IMR-90 (cell line): ENCODE results near the gene NEK6. TPM values are rescaled to one million over a fixed set of nuclear protein-coding genes. Genes with fewer than 3 reads are reported as not detected.
A peak's percentile ranks its signal among the peaks of the same experiment; 100 is the strongest.

Source experiments
- ATAC-seq: fragments of 200-7000 bp; cut with Tn5 transposase; 2 replicates; pipeline ENCODE4 v1.9.1; 2020; ENCODE audit warnings: low read depth, mild to moderate bottlenecking, moderate library complexity
- BruUV-seq: library from RNA; stranded (reverse); fragments of 400-500 nt; replicated peaks from 2 replicates; lab custom pipeline; 2021; lab: Mats Ljungman, UMichigan
- CTCF ChIA-PET: fragments of 300-600 bp; formaldehyde crosslinking; extraction: SDS; loops from one replicate; lab custom pipeline; 2021; ENCODE audit warnings: antibody characterized with exemption; lab: Yijun Ruan, JAX
- POLR2A ChIA-PET: fragments of 300-600 bp; sonication (Branson Sonifier 250); formaldehyde crosslinking; loops from one replicate; lab custom pipeline; 2022; ENCODE audit warnings: antibody characterized with exemption; ENCODE audit not compliant: unreplicated experiment; lab: Charles Lee
- DNase-seq: peaks from one replicate; pipeline ENCODE4 v3.0.0; 2013
- H2AFZ ChIP-seq: replicated peaks from 2 replicates; pipeline ENCODE3; 2013; ENCODE audit warnings: low read length, mild to moderate bottlenecking; ENCODE audit not compliant: poor library complexity
- H2AK5ac ChIP-seq: 2 replicates; pipeline ENCODE4 v1.6.1; 2013; ENCODE audit warnings: low read depth, low read length, inconsistent platforms
- H2AK9ac ChIP-seq: replicated peaks from 2 replicates; pipeline ENCODE3; 2013; ENCODE audit warnings: mild to moderate bottlenecking, low read depth, low read length, moderate library complexity; ENCODE audit not compliant: poor library complexity
- H2BK120ac ChIP-seq: 2 replicates; pipeline ENCODE4 v1.6.1; 2013; ENCODE audit warnings: low read depth, low read length, inconsistent platforms
- H2BK15ac ChIP-seq: 3 replicates; pipeline ENCODE4 v1.6.1; 2013; ENCODE audit warnings: low read depth, low read length, inconsistent platforms
- H2BK20ac ChIP-seq: 2 replicates; pipeline ENCODE4 v1.6.1; 2013; ENCODE audit warnings: low read depth, mild to moderate bottlenecking, inconsistent platforms, low read length, moderate library complexity
- H2BK5ac ChIP-seq: 2 replicates; pipeline ENCODE4 v1.6.1; 2013; ENCODE audit warnings: mild to moderate bottlenecking, low read depth, low read length, inconsistent platforms; ENCODE audit not compliant: poor library complexity, severe bottlenecking
- H3K14ac ChIP-seq: replicated peaks from 2 replicates; pipeline ENCODE4 v1.6.1; 2013; ENCODE audit warnings: low read depth, low read length, inconsistent platforms
- H3K18ac ChIP-seq: 2 replicates; pipeline ENCODE4 v1.6.1; 2013; ENCODE audit warnings: low read depth, low read length, control low read depth
- H3K23ac ChIP-seq: 2 replicates; pipeline ENCODE4 v1.6.1; 2013; ENCODE audit warnings: low read depth, low read length, inconsistent platforms
- H3K27ac ChIP-seq: 2 replicates; pipeline ENCODE4 v1.5.1; 2013; ENCODE audit warnings: mild to moderate bottlenecking, control low read depth, low read length; ENCODE audit not compliant: insufficient read depth
- H3K27me3 ChIP-seq: 2 replicates; pipeline ENCODE4 v1.6.1; 2013; ENCODE audit warnings: low read length; ENCODE audit not compliant: control insufficient read depth, insufficient read depth
- H3K36me3 ChIP-seq: 2 replicates; pipeline ENCODE4 v1.6.1; 2013; ENCODE audit warnings: low read length, mixed read lengths; ENCODE audit not compliant: control insufficient read depth, insufficient read depth
- H3K4ac ChIP-seq: 2 replicates; pipeline ENCODE4 v1.6.1; 2013; ENCODE audit warnings: low read depth, low read length, inconsistent platforms
- H3K4me1 ChIP-seq: 2 replicates; pipeline ENCODE4 v1.6.1; 2013; ENCODE audit warnings: low read length, mixed read lengths; ENCODE audit not compliant: control insufficient read depth, insufficient read depth
- H3K4me2 ChIP-seq: 2 replicates; pipeline ENCODE4 v1.6.1; 2013; ENCODE audit warnings: low read depth, mild to moderate bottlenecking, control low read depth, low read length, moderate library complexity
- H3K4me3 ChIP-seq: 2 replicates; pipeline ENCODE4 v1.5.1; 2013; ENCODE audit warnings: low read depth, mild to moderate bottlenecking, control low read depth, low read length, moderate library complexity; ENCODE audit not compliant: insufficient read depth
- H3K56ac ChIP-seq: 2 replicates; pipeline ENCODE4 v1.6.1; 2013; ENCODE audit warnings: low read length, inconsistent platforms; ENCODE audit not compliant: insufficient read depth; ENCODE audit errors: extremely low read depth
- H3K79me1 ChIP-seq, 2 experiments: 2 replicates each; pipeline ENCODE4 v1.6.1; 2013; ENCODE audit warnings: low read length in 2 of 2, inconsistent platforms in 1 of 2, low read depth in 1 of 2
- H3K9ac ChIP-seq: 2 replicates; pipeline ENCODE4 v1.6.1; 2013; ENCODE audit warnings: low read depth, low read length, control low read depth
- H3K9me1 ChIP-seq: 2 replicates; pipeline ENCODE4 v1.6.1; 2013; ENCODE audit warnings: low read length, inconsistent platforms; ENCODE audit not compliant: insufficient read depth
- H3K9me3 ChIP-seq: 2 replicates; pipeline ENCODE4 v1.6.1; 2013; ENCODE audit warnings: low read length; ENCODE audit not compliant: control insufficient read depth, insufficient read depth
- H4K20me1 ChIP-seq: 2 replicates; pipeline ENCODE4 v1.6.1; 2013; ENCODE audit warnings: low read length, inconsistent platforms; ENCODE audit not compliant: insufficient read depth
- H4K5ac ChIP-seq: 2 replicates; pipeline ENCODE4 v1.6.1; 2013; ENCODE audit warnings: mild to moderate bottlenecking, low read depth, low read length, control low read depth
- H4K8ac ChIP-seq, 2 experiments: 2 replicates each; pipeline ENCODE4 v1.6.1; 2013; ENCODE audit warnings: low read depth in 2 of 2, low read length in 2 of 2, control low read depth in 1 of 2, inconsistent platforms in 1 of 2
- H4K91ac ChIP-seq: 2 replicates; pipeline ENCODE4 v1.6.1; 2013; ENCODE audit warnings: low read depth, low read length, inconsistent platforms; ENCODE audit not compliant: insufficient read depth
- BHLHE40 ChIP-seq: fragments of 150-350 bp; IDR thresholded peaks from 2 replicates; pipeline ENCODE4 v1.6.1; 2016; ENCODE audit warnings: mild to moderate bottlenecking, low read depth, low read length
- CEBPB ChIP-seq: IDR thresholded peaks from 2 replicates; pipeline ENCODE4 v1.6.1; 2012; ENCODE audit warnings: low read depth, low read length, improper control_type of control experiment
- FOS ChIP-seq: fragments of 150-350 bp; IDR thresholded peaks from 2 replicates; pipeline ENCODE4 v1.6.1; 2016; ENCODE audit warnings: low read depth, low read length
- MAZ ChIP-seq: IDR thresholded peaks from 2 replicates; pipeline ENCODE4 v1.6.1; 2012; ENCODE audit warnings: low read depth, mild to moderate bottlenecking, low read length, improper control_type of control experiment, moderate library complexity, borderline replicate concordance
- NFE2L2 ChIP-seq: fragments of 150-350 bp; IDR thresholded peaks from 2 replicates; pipeline ENCODE4 v1.6.1; 2016; ENCODE audit warnings: low read depth, mild to moderate bottlenecking, low read length
- POLR2A ChIP-seq: IDR thresholded peaks from 2 replicates; pipeline ENCODE4 v1.6.1; 2012; ENCODE audit warnings: mild to moderate bottlenecking, low read depth, low read length
- RAD21 ChIP-seq: IDR thresholded peaks from 2 replicates; pipeline ENCODE4 v1.6.1; 2012; ENCODE audit warnings: low read length, improper control_type of control experiment
- WGBS, 2 experiments: methylation state at CpG; one replicate each; pipeline versions ENCODE4 v1.1.5 to v1.1.7; 2013; ENCODE audit warnings: missing lambda C conversion rate in 2 of 2; ENCODE audit not compliant: insufficient read length in 1 of 2; ENCODE audit errors: extremely low coverage in 2 of 2; 5-methylcytosine and 5-hydroxymethylcytosine counted together
- dilution Hi-C: fragments of 300-500 bp; cut with HindIII; formaldehyde crosslinking; loops from one replicate; pipeline ENCODE4 v1.14.3; 2018; ENCODE audit warnings: low sequenced_read_pairs; ENCODE audit not compliant: unreplicated experiment
- in situ Hi-C: fragments of 300-500 bp; cut with MboI; formaldehyde crosslinking; loops from 3 replicates; pipeline ENCODE4 v1.14.3; 2019; ENCODE audit warnings: low sequenced_read_pairs, inconsistent platforms, mixed read lengths
- intact Hi-C: fragments of 100-400 bp; cut with micrococcal nuclease; formaldehyde crosslinking; loops from 2 replicates; pipeline ENCODE4 v1.10.0; 2022
- polyA plus RNA-seq, 3 experiments: library from polyadenylated mRNA; depleted of rRNA; stranded (reverse); fragments of >200 nt; gene quantifications; 2 replicates each; pipeline ENCODE4 v1.2.3, GENCODE V29; 2012; ENCODE audit warnings: low replicate concordance in 1 of 3
- total RNA-seq: library from RNA; depleted of rRNA; stranded (reverse); fragments of >200 nt; gene quantifications from 2 replicates; pipeline ENCODE4 v1.2.3, GENCODE V29; 2012

Gene NEK6
- total and polyA plus RNA-seq, 2 of the 4 experiments (the other 2 are of a cell fraction): 79.9 to 112 TPM

DNA sequence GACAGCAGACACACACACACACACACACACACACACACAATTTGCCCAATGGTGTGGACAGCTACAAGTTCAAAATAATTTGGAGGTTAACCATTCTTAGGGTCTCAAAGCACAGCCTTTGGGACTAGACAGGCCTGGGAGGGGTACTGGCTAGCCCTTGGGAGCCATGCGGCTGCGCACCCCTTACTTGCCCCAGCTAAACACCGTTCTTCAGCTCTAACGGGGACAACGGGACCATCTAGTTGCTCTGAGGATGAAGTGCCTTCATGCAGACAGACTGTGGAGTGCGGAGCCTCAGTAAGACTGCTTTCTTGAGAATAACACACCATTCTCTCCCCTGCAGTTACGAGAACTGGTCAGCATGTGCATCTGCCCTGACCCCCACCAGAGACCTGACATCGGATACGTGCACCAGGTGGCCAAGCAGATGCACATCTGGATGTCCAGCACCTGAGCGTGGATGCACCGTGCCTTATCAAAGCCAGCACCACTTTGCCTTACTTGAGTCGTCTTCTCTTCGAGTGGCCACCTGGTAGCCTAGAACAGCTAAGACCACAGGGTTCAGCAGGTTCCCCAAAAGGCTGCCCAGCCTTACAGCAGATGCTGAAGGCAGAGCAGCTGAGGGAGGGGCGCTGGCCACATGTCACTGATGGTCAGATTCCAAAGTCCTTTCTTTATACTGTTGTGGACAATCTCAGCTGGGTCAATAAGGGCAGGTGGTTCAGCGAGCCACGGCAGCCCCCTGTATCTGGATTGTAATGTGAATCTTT is 92.9 kb downstream of the NEK6 start:
- dilution Hi-C loops: no loop called here

More for the DNA sequence above, 92.9 kb downstream of the NEK6 start:
- H3K9me3 ChIP-seq: no peaks in the 10 kb centered on the region
- no peak overlapping the region for H3K4ac ChIP-seq
- peaks cover 90% of the 10 kb centered on the region for H3K36me3 ChIP-seq
- H3K9ac ChIP-seq: no peak overlapping the region
- no peak overlapping the region for H3K23ac ChIP-seq
- peaks cover 48% of the 10 kb centered on the region for H4K20me1 ChIP-seq
- H2BK5ac ChIP-seq: no peak overlapping the region
- peaks cover 21% of the 10 kb centered on the region for H3K9me1 ChIP-seq
- no peak overlapping the region for H2BK15ac ChIP-seq
- no peak overlapping the region for H2BK120ac ChIP-seq
- no peaks in the 10 kb centered on the region for H3K27me3 ChIP-seq
- no peak overlapping the region for H3K14ac ChIP-seq
- TF ChIP-seq NFE2L2: no peak
- TF ChIP-seq FOS: no peak
- TF ChIP-seq RAD21: no peak
- no peak for TF ChIP-seq MAZ
- TF ChIP-seq CEBPB: no peak
- TF ChIP-seq POLR2A: no peak
- no peak for TF ChIP-seq BHLHE40
- H3K79me1 ChIP-seq: peaks cover 28 to 78% of the 10 kb centered on the region in 2 experiments
- no peak overlapping the region for H3K4me2 ChIP-seq
- H4K91ac ChIP-seq: no peak overlapping the region
- no peak overlapping the region for H3K4me3 ChIP-seq
- H3K4me1 ChIP-seq: peaks cover 12% of the 10 kb centered on the region
- no peak overlapping the region for H2AK9ac ChIP-seq
- POLR2A ChIA-PET: no interaction called here
- no TSS peak for BruUV-seq
- WGBS, 2 experiments: 94% methylated on average over 13 of the region's 16 CpGs; no CpG with 5 or more reads in 1 of the 2 experiments
- no peak overlapping the region for H4K5ac ChIP-seq
- DNase-seq (no peak), ATAC-seq (no peak)
- no peak overlapping the region for H2BK20ac ChIP-seq
- in situ Hi-C loops (no loop called here), intact Hi-C loops (no loop called here)
- no peak overlapping the region for H4K8ac ChIP-seq
- no peak overlapping the region for H3K27ac ChIP-seq
- H3K18ac ChIP-seq: no peak overlapping the region
- H2AFZ ChIP-seq: peak overlapping the region; percentile 21
- H3K56ac ChIP-seq: no peak overlapping the region
- H2AK5ac ChIP-seq: no peak overlapping the region
- CTCF ChIA-PET: no interaction called here
